Adrenal gland (tissue), 12 donors: ENCODE results near the gene PPP2R3B. TPM values are rescaled to one million over a fixed set of nuclear protein-coding genes. Genes with fewer than 3 reads are reported as not detected.

Source experiments
- DNase-seq, 7 donors: peaks; one replicate each; pipeline ENCODE4 v3.0.0-alpha.2; 2019 to 2020
- H3K27ac ChIP-seq, 5 donors: fragments of 200-600 bp; sonication (generic) in 4 of 5; 1 replicate in 3 of 5; 2 replicates in 2 of 5; pipeline versions ENCODE4 v1.5.1 to v1.8.0; 2016 to 2020; ENCODE audit warnings: mild to moderate bottlenecking in 1 of 5
- H3K27me3 ChIP-seq: fragments of 200-600 bp; 2 replicates; pipeline ENCODE4 v1.8.0; 2021
- H3K36me3 ChIP-seq, 2 donors: fragments of 200-600 bp; replicated peaks in 1 of 2; 1 replicate in 1 of 2; 2 replicates in 1 of 2; pipeline versions ENCODE4 v1.5.1 to v1.8.0; 2018 to 2022
- H3K4me1 ChIP-seq, 2 donors: fragments of 200-600 bp; replicated peaks in 1 of 2; 1 replicate in 1 of 2; 2 replicates in 1 of 2; pipeline versions ENCODE4 v1.5.1 to v1.8.0; 2018 to 2021
- H3K4me3 ChIP-seq, 4 donors: fragments of 200-600 bp; sonication (generic) in 3 of 4; one replicate each; pipeline ENCODE4 v1.5.1; 2016 to 2018
- H3K9me3 ChIP-seq, 3 donors: fragments of 200-600 bp; sonication (generic) in 1 of 3; replicated peaks in 1 of 3; 1 replicate in 2 of 3; 2 replicates in 1 of 3; pipeline versions ENCODE4 v1.5.1 to v1.8.0; 2016 to 2021
- POLR2A ChIP-seq, 2 donors: fragments of 450-650 bp; IDR thresholded peaks; one replicate each; pipeline ENCODE4 v1.6.1; 2017; ENCODE audit warnings: antibody characterized with exemption in 2 of 2, mild to moderate bottlenecking in 2 of 2, moderate library complexity in 1 of 2
- WGBS, 4 donors: extraction: QIAGEN DNeasy Blood & Tissue Kit in 2 of 4; methylation state at CpG; one replicate each; pipeline versions ENCODE4 v1.1.5 to v1.1.7; 2013 to 2017; 5-methylcytosine and 5-hydroxymethylcytosine counted together
- intact Hi-C, 2 donors: fragments of 100-400 bp; cut with DNase I; formaldehyde crosslinking; loops; one replicate each; pipeline versions ENCODE4 v1.14.1 to v1.15.0; 2022 to 2023
- polyA plus RNA-seq, 3 donors: library from polyadenylated mRNA; stranded (reverse); fragments of 200-250 nt in 2 of 3; fragments of 350-450 nt in 1 of 3; fragmentation: Illumina TruSeq in 1 of 3; extraction: RNeasy Lipid Tissue Mini Kit (QIAGEN cat#74804) in 1 of 3; gene quantifications; one replicate each; pipeline ENCODE4 v1.2.3, GENCODE V29; 2013 to 2014
- total RNA-seq, 9 donors: library from RNA; depleted of rRNA in 4 of 9; stranded (reverse); fragments of >200 nt in 4 of 9; fragments of 120-200 nt in 1 of 9; fragmentation: NEBNext Ultra II Directional in 1 of 9; extraction: Animal tissue kit (Norgen Biotek cat#: 25700) in 1 of 9; gene quantifications; one replicate each; pipeline versions ENCODE4 v1.1.0 to v1.2.4, GENCODE V29; 2013 to 2023
- TF ChIP-seq, protein P1 (sequence below), 6 experiments: fragments of 450-650 bp in 4 of 6; fragments of 200-600 bp in 2 of 6; sonication (generic) in 1 of 6; IDR thresholded peaks; 1 replicate in 5 of 6; 2 replicates in 1 of 6; pipeline versions ENCODE4 v1.5.1 to v1.8.0; 2016 to 2021; ENCODE audit warnings: antibody characterized with exemption in 6 of 6, mild to moderate bottlenecking in 2 of 6, moderate library complexity in 1 of 6
- donor health status: healthy with polysubstance abuse.
- donor health status: Bipolar disorder and iron deficiency.
- donor health status: DM: yes; HTN: yes; CAD: no.
- donor health status: DM: no; HTN: no; CAD: no.
- donor health status: DM: no; HTN: no; CAD: no.
- donor health status: DM: yes; HTN: yes; CAD: no.

Gene PPP2R3B
- total and polyA plus RNA-seq, 12 donors: 2.1 to 112 (median 14.2) TPM

DNA sequence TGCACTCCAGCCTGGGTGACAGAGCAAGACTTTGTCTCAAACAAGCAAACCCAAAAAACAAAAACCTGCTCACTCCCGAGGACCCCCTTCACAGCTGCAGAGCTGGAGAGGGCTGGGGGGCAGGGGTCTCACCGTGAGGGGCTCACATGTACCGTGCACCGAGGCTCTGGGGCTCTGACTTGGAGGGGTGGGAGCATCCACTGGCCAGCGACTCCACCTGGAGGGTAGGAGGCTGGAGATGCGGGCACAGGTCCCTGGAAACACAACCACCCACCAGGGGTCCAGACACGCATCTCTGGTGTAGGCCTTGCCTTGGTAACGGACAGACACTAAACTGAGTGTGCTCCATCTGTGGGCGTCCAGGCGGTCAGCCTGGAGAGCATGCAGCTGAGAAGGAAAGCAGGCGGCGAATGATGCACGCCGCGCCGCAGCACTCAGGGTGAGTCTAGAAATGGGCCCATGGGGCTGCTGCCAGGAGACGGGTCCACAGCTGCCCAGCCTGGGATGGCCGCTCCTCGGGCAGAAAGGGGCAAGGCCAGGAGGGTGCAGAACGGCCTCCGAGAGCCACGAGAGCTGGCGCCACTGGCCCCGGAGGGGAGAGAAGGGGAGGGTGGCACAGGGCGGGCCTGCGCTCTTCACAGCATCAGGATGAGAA is 26.1 kb downstream of the PPP2R3B start:
- no peak for TF ChIP-seq POLR2A (IDR thresholded peaks at IDR 0.05)
- TF ChIP-seq, protein P1, sequence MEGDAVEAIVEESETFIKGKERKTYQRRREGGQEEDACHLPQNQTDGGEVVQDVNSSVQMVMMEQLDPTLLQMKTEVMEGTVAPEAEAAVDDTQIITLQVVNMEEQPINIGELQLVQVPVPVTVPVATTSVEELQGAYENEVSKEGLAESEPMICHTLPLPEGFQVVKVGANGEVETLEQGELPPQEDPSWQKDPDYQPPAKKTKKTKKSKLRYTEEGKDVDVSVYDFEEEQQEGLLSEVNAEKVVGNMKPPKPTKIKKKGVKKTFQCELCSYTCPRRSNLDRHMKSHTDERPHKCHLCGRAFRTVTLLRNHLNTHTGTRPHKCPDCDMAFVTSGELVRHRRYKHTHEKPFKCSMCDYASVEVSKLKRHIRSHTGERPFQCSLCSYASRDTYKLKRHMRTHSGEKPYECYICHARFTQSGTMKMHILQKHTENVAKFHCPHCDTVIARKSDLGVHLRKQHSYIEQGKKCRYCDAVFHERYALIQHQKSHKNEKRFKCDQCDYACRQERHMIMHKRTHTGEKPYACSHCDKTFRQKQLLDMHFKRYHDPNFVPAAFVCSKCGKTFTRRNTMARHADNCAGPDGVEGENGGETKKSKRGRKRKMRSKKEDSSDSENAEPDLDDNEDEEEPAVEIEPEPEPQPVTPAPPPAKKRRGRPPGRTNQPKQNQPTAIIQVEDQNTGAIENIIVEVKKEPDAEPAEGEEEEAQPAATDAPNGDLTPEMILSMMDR (IDR thresholded peaks at IDR 0.05): no peak
- Histone ChIP-seq H3K36me3 (no peaks in the 10 kb centered on the region), H3K9me3 (peaks cover 0 to 5% (median 0%) of the 10 kb centered on the region in 3 donors), H3K27ac (no peak overlapping the region), H3K27me3 (no peaks in the 10 kb centered on the region), H3K4me1 (no peaks in the 10 kb centered on the region), H3K4me3 (no peak overlapping the region)
- WGBS, 4 donors: 91 to 94% (median 94%) methylated on average over 12 to 26 of the region's 26 CpGs
- no peak for DNase-seq
- intact Hi-C loops: no loop called here

DNA sequence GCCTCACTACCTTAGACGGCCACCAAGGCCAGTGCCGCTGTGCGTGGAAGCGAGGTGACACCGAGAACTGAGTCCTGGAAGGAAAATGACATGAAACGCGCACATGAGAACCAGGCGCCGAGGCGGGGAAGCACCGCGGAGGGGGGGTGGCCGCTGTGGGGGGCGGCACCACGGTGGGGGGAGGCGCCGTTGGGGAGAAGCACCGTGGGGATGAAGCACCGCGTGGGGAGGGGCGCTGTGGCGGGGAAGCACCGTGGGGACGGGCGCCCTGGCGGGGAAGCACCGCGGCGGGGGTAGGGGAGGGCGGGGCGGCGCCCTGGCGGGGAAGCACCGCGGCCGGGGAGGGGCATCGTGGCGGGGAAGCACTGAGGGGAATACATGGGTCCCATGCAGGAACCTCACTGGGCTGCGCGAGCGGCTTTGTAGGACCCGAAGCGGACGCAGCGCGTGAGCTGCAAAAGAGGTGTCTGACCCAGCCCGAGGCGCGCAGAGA is 28.0 kb downstream of the PPP2R3B start:
- WGBS, 4 donors: 90 to 94% (median 93%) methylated on average over 45 to 49 of the region's 49 CpGs

DNA sequence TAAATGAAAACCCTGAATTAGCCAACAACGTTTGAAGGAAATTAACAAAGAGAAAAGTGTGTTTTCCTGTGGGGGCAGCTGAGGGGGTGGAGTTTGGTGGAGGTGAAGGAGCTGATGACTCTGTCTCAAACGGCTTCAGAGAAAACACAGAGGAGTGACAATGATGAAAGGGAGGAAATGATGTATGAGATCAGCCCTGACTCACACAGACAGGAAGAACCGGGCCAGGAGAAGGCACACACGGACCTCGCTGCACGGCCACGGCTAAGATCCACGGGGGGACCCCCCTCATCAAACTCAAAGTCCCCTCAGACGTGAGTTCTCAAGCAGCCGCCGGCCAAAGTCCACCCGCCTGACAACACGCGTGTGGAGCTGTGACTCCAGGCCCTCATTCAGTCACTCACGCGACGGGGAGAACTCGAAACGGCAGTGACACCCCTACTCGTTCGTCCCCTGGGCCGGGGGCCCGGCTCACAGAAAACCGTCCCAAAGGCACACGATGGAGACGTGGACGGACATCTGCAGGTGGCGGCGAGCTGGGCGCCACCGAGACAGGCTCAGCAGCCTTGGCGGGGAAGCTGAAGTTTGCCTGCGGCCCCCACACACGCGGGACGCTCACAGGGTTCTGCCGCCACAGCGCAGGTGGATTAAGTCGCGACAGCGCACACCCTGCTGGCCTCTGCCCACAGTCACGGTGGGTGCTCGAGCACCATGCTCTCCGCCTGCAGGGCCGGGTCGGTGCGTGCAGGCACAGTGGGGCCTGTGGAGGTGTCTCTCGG is 28.8 kb downstream of the PPP2R3B start:
- H3K27ac ChIP-seq: no peak overlapping the region
- intact Hi-C loops: no loop called here
- 72 to 89% (median 80%) methylated on average over 20 to 48 of the region's 48 CpGs for WGBS, 4 donors

More for the DNA sequence above, 28.0 kb downstream of the PPP2R3B start:
- no peak for TF ChIP-seq POLR2A (IDR thresholded peaks at IDR 0.05)
- TF ChIP-seq, protein P1 (IDR thresholded peaks at IDR 0.05): no peak
- Histone ChIP-seq H3K27ac (no peak overlapping the region), H3K9me3 (peaks cover 0 to 5% (median 0%) of the 10 kb centered on the region in 3 donors), H3K4me1 (no peaks in the 10 kb centered on the region), H3K4me3 (no peak overlapping the region), H3K27me3 (no peaks in the 10 kb centered on the region), H3K36me3 (no peaks in the 10 kb centered on the region)
- intact Hi-C loops: no loop called here
- DNase-seq: no peak

More for the DNA sequence above, 28.8 kb downstream of the PPP2R3B start:
- Histone ChIP-seq H3K27me3 (no peaks in the 10 kb centered on the region), H3K9me3 (peaks cover 0 to 5% (median 0%) of the 10 kb centered on the region in 3 donors), H3K36me3 (no peaks in the 10 kb centered on the region), H3K4me3 (no peak overlapping the region), H3K4me1 (no peaks in the 10 kb centered on the region)
- DNase-seq: no peak
- no peak for TF ChIP-seq POLR2A (IDR thresholded peaks at IDR 0.05)
- TF ChIP-seq, protein P1 (IDR thresholded peaks at IDR 0.05): no peak
